ENCODE data around the gene PAQR3.

PAQR3 gene

GRCh38 chr4:78938868-78939666 is at the start of gene PAQR3:
Gene PAQR3 (minus strand): TSS chr4:78939438. CDS start chr4:78939224, 214 bp downstream.
- DNase-seq: peak in 54 of 58 donors; percentile 20 to 87 (median 70)

- no peak for DNase-seq
Observed at GRCh38 chr4:78987683-78988082, 48.4 kb upstream of the PAQR3 start.

- no peak for DNase-seq
Observed at GRCh38 chr4:78984593-78984992, 45.4 kb upstream of the PAQR3 start.

- no peak for DNase-seq
Observed at GRCh38 chr4:78975865-78976264, 36.6 kb upstream of the PAQR3 start.

GRCh38 chr4:78971776-78972175 is 32.5 kb upstream of the PAQR3 start:
- DNase-seq: no peak

GRCh38 chr4:78971326-78971725 is 32.1 kb upstream of the PAQR3 start:
- DNase-seq: peak in 1 of 58 donors; percentile 22

- peak in 2 of 58 donors; percentile 10 to 11 for DNase-seq
Observed at GRCh38 chr4:78962597-78963115, 23.4 kb upstream of the PAQR3 start.

- no peak for DNase-seq
Observed at GRCh38 chr4:78960926-78961325, 21.7 kb upstream of the PAQR3 start.

GRCh38 chr4:78956975-78957374 is 17.7 kb upstream of the PAQR3 start:
- DNase-seq: no peak

GRCh38 chr4:78953769-78954666 is 14.8 kb upstream of the PAQR3 start:
- peak in 2 of 58 donors; percentile 3 to 25 for DNase-seq

GRCh38 chr4:78953231-78953630 is 14.0 kb upstream of the PAQR3 start:
- DNase-seq: no peak

- peak in 8 of 58 donors; percentile 6 to 65 (median 14) for DNase-seq
Observed at GRCh38 chr4:78951862-78952472, 12.7 kb upstream of the PAQR3 start.

- no peak for DNase-seq
Observed at GRCh38 chr4:78949735-78950134, 10.5 kb upstream of the PAQR3 start.

GRCh38 chr4:78945651-78946179 is 6.5 kb upstream of the PAQR3 start:
- DNase-seq: no peak

- no peak for DNase-seq
Observed at GRCh38 chr4:78944381-78944780, 5.1 kb upstream of the PAQR3 start.

- DNase-seq: no peak
Observed at GRCh38 chr4:78940752-78941151, 1.5 kb upstream of the PAQR3 start.

- DNase-seq: no peak
Observed at GRCh38 chr4:78939667-78940008, 400 bp upstream of the PAQR3 start.

- DNase-seq: no peak
Observed at GRCh38 chr4:78938474-78938867, 767 bp downstream of the PAQR3 start.

- DNase-seq: peak in 2 of 58 donors; percentile 4 to 23
Observed at GRCh38 chr4:78937837-78938236, 1.4 kb downstream of the PAQR3 start.

GRCh38 chr4:78936989-78937388 is 2.2 kb downstream of the PAQR3 start:
- no peak for DNase-seq

- DNase-seq: no peak
Observed at GRCh38 chr4:78930016-78930629, 9.1 kb downstream of the PAQR3 start.

All from anterior cingulate cortex (tissue), 58 donors.